Measurements from ENCODE around the gene ADAMTS8. TPM values are rescaled to one million over a fixed set of nuclear protein-coding genes. Genes with fewer than 3 reads are reported as not detected.

The ADAMTS8 gene
- polyA plus RNA-seq, 6 donors from 2014 or later = 0.13 TPM; not detected in 5

- H3K4me1 Mint-ChIP-seq = peaks cover 0 to 4% (median 0%) of the 10 kb centered on the region in 3 donors
- no peak overlapping the region for H3K4me3 Mint-ChIP-seq
- no peaks in the 10 kb centered on the region for H3K36me3 Mint-ChIP-seq
- no peaks in the 10 kb centered on the region for H3K9me3 Mint-ChIP-seq
- no peak for DNase-seq
- peaks cover 25 to 65% (median 44%) of the 10 kb centered on the region in 3 donors for H3K27me3 Mint-ChIP-seq
- ATAC-seq (ENCODE audit: low read depth in 2 of 2) = no peak
- no peak overlapping the region for H3K27ac Mint-ChIP-seq
Measured at GRCh38 chr11:130454491-130455252, 26.3 kb upstream of the ADAMTS8 start.

- DNase-seq (no peak), ATAC-seq (ENCODE audit: low read depth in 2 of 2) (no peak)
- Mint-ChIP-seq H3K36me3 (no peaks in the 10 kb centered on the region), H3K9me3 (no peaks in the 10 kb centered on the region), H3K4me1 (peaks cover 3 to 8% (median 4%) of the 10 kb centered on the region in 3 donors), H3K27ac (no peak overlapping the region), H3K27me3 (peaks cover 25 to 72% (median 49%) of the 10 kb centered on the region in 3 donors), H3K4me3 (no peak overlapping the region)
Measured at GRCh38 chr11:130452940-130453339, 24.5 kb upstream of the ADAMTS8 start.

GRCh38 chr11:130452176-130452575 is 23.8 kb upstream of the ADAMTS8 start:
- H3K4me1 Mint-ChIP-seq = peaks cover 3 to 8% (median 6%) of the 10 kb centered on the region in 3 donors
- no peaks in the 10 kb centered on the region for H3K36me3 Mint-ChIP-seq
- H3K27me3 Mint-ChIP-seq = peaks cover 25 to 78% (median 54%) of the 10 kb centered on the region in 3 donors
- no peak for ATAC-seq (ENCODE audit: low read depth in 2 of 2)
- H3K27ac Mint-ChIP-seq = no peak overlapping the region
- H3K9me3 Mint-ChIP-seq = no peaks in the 10 kb centered on the region
- DNase-seq = no peak
- no peak overlapping the region for H3K4me3 Mint-ChIP-seq

- H3K4me1 Mint-ChIP-seq = peaks cover 3 to 8% (median 6%) of the 10 kb centered on the region in 3 donors
- ATAC-seq (ENCODE audit: low read depth in 2 of 2) (no peak), DNase-seq (no peak)
- peaks cover 30 to 85% (median 61%) of the 10 kb centered on the region in 3 donors for H3K27me3 Mint-ChIP-seq
- H3K36me3 Mint-ChIP-seq = no peaks in the 10 kb centered on the region
- H3K4me3 Mint-ChIP-seq = no peak overlapping the region
- H3K9me3 Mint-ChIP-seq = no peaks in the 10 kb centered on the region
- no peak overlapping the region for H3K27ac Mint-ChIP-seq
Measured at GRCh38 chr11:130451231-130452019, 23.0 kb upstream of the ADAMTS8 start.

GRCh38 chr11:130449996-130450769 is 21.8 kb upstream of the ADAMTS8 start:
- no peak for DNase-seq
- Mint-ChIP-seq H3K27me3 (peaks cover 30 to 82% (median 68%) of the 10 kb centered on the region in 3 donors), H3K27ac (no peak overlapping the region)

GRCh38 chr11:130449310-130449990 is 21.0 kb upstream of the ADAMTS8 start:
- peaks cover 3 to 8% (median 6%) of the 10 kb centered on the region in 3 donors for H3K4me1 Mint-ChIP-seq
- ATAC-seq (ENCODE audit: low read depth in 2 of 2) (no peak), DNase-seq (no peak)
- H3K36me3 Mint-ChIP-seq = no peaks in the 10 kb centered on the region
- peaks cover 31 to 81% (median 74%) of the 10 kb centered on the region in 3 donors for H3K27me3 Mint-ChIP-seq
- H3K27ac Mint-ChIP-seq = no peak overlapping the region
- H3K4me3 Mint-ChIP-seq = peak overlapping the region in 4 of 8 donors; percentile 35 to 63 (median 47)
- H3K9me3 Mint-ChIP-seq = no peaks in the 10 kb centered on the region

More at GRCh38 chr11:130449996-130450769, 21.8 kb upstream of the ADAMTS8 start:
- Mint-ChIP-seq H3K9me3 (no peaks in the 10 kb centered on the region), H3K36me3 (no peaks in the 10 kb centered on the region), H3K4me3 (peak overlapping the region in 3 of 8 donors; percentile 47 to 59 (median 47)), H3K4me1 (peaks cover 3 to 8% (median 6%) of the 10 kb centered on the region in 3 donors)
- ATAC-seq (ENCODE audit: low read depth in 2 of 2) = no peak

GRCh38 chr11:130448416-130449309 is 20.3 kb upstream of the ADAMTS8 start, which contains the start of gene ADAMTS15:
ADAMTS15 (plus strand) TSS chr11:130448645; CDS start chr11:130448974, 329 bp downstream.
- no peaks in the 10 kb centered on the region for H3K36me3 Mint-ChIP-seq
- DNase-seq (no peak), ATAC-seq (ENCODE audit: low read depth in 2 of 2) (no peak)
- peak within 1 kb of the TSS in 7 of 8 donors; percentile 15 to 84 (median 63) for H3K4me3 Mint-ChIP-seq
- H3K27me3 Mint-ChIP-seq = peaks cover 33 to 81% (median 74%) of the 10 kb centered on the region in 3 donors
- H3K27ac Mint-ChIP-seq = no peak within 1 kb of the TSS
- peaks cover 3 to 8% (median 6%) of the 10 kb centered on the region in 3 donors for H3K4me1 Mint-ChIP-seq
- no peaks in the 10 kb centered on the region for H3K9me3 Mint-ChIP-seq

- Mint-ChIP-seq H3K36me3 (no peaks in the 10 kb centered on the region), H3K27me3 (peaks cover 34 to 76% (median 69%) of the 10 kb centered on the region in 3 donors), H3K27ac (no peak overlapping the region), H3K4me3 (peak overlapping the region in 5 of 8 donors; percentile 41 to 84 (median 74)), H3K9me3 (no peaks in the 10 kb centered on the region), H3K4me1 (peaks cover 3 to 8% (median 6%) of the 10 kb centered on the region in 3 donors)
- no peak for ATAC-seq (ENCODE audit: low read depth in 2 of 2)
- DNase-seq = no peak
Measured at GRCh38 chr11:130448039-130448415, 19.6 kb upstream of the ADAMTS8 start.

- no peaks in the 10 kb centered on the region for H3K9me3 Mint-ChIP-seq
- no peak overlapping the region for H3K27ac Mint-ChIP-seq
- H3K4me1 Mint-ChIP-seq = peaks cover 3 to 8% (median 6%) of the 10 kb centered on the region in 3 donors
- H3K4me3 Mint-ChIP-seq = no peak overlapping the region
- peaks cover 27 to 70% (median 49%) of the 10 kb centered on the region in 3 donors for H3K27me3 Mint-ChIP-seq
- no peak for ATAC-seq (ENCODE audit: low read depth in 2 of 2)
- no peak for DNase-seq
- no peaks in the 10 kb centered on the region for H3K36me3 Mint-ChIP-seq
Measured at GRCh38 chr11:130445788-130446187, 17.4 kb upstream of the ADAMTS8 start.

GRCh38 chr11:130442737-130443136 is 14.3 kb upstream of the ADAMTS8 start:
- peaks cover 0 to 7% (median 3%) of the 10 kb centered on the region in 3 donors for H3K4me1 Mint-ChIP-seq
- peaks cover 20 to 64% (median 57%) of the 10 kb centered on the region in 3 donors for H3K27me3 Mint-ChIP-seq
- H3K4me3 Mint-ChIP-seq = no peak overlapping the region
- no peak overlapping the region for H3K27ac Mint-ChIP-seq
- no peaks in the 10 kb centered on the region for H3K9me3 Mint-ChIP-seq
- DNase-seq (no peak), ATAC-seq (ENCODE audit: low read depth in 2 of 2) (no peak)
- H3K36me3 Mint-ChIP-seq = no peaks in the 10 kb centered on the region

GRCh38 chr11:130441719-130442118 is 13.3 kb upstream of the ADAMTS8 start:
- Mint-ChIP-seq H3K27ac (no peak overlapping the region), H3K4me1 (peaks cover 0 to 7% (median 3%) of the 10 kb centered on the region in 3 donors)

GRCh38 chr11:130439876-130440275 is 11.5 kb upstream of the ADAMTS8 start:
- Mint-ChIP-seq H3K4me3 (no peak overlapping the region), H3K4me1 (peaks cover 0 to 7% (median 3%) of the 10 kb centered on the region in 3 donors), H3K27me3 (peaks cover 21 to 52% (median 49%) of the 10 kb centered on the region in 3 donors), H3K27ac (peak overlapping the region in 1 of 6 donors; percentile 18), H3K36me3 (no peaks in the 10 kb centered on the region), H3K9me3 (no peaks in the 10 kb centered on the region)
- DNase-seq (no peak), ATAC-seq (ENCODE audit: low read depth in 2 of 2) (no peak)

More at GRCh38 chr11:130441719-130442118, 13.3 kb upstream of the ADAMTS8 start:
- H3K27me3 Mint-ChIP-seq = peaks cover 22 to 64% (median 61%) of the 10 kb centered on the region in 3 donors
- H3K4me3 Mint-ChIP-seq = no peak overlapping the region
- H3K9me3 Mint-ChIP-seq = no peaks in the 10 kb centered on the region
- no peaks in the 10 kb centered on the region for H3K36me3 Mint-ChIP-seq
- no peak for ATAC-seq (ENCODE audit: low read depth in 2 of 2)
- no peak for DNase-seq
